Activated naive CD4-positive, alpha-beta T cell treated with anti-CD3 and anti-CD28 coated beads, Interleukin-2, amount 10 ng/mL, durations not matched to agents 7 days and 5 days (primary cell): ENCODE data around the gene NTM.

ENCODE experiments used
- CTCF ChIA-PET: fragments of 350-600 bp; sonication (Branson Sonifier 250); formaldehyde crosslinking; loops from one replicate; lab custom pipeline; 2021; ENCODE audit warnings: antibody characterized with exemption; lab: Charles Lee
- DNase-seq: peaks from one replicate; pipeline ENCODE4 v3.0.0-alpha.2; 2020
- H3K27ac Mint-ChIP-seq: one replicate; pipeline ENCODE4 v1.8.0; 2021; ENCODE audit warnings: mild to moderate bottlenecking, moderate library complexity, mixed read lengths
- H3K27me3 Mint-ChIP-seq: one replicate; pipeline ENCODE4 v1.8.0; 2021; ENCODE audit warnings: mild to moderate bottlenecking, mixed read lengths
- H3K36me3 Mint-ChIP-seq: one replicate; pipeline ENCODE4 v1.8.0; 2021; ENCODE audit warnings: mixed read lengths
- H3K4me1 Mint-ChIP-seq: one replicate; pipeline ENCODE4 v1.8.0; 2021; ENCODE audit warnings: mixed read lengths
- H3K4me3 Mint-ChIP-seq: one replicate; pipeline ENCODE4 v1.8.0; 2021; ENCODE audit warnings: mild to moderate bottlenecking, moderate library complexity, mixed read lengths
- H3K9me3 Mint-ChIP-seq: one replicate; pipeline ENCODE4 v1.8.0; 2021; ENCODE audit warnings: mixed read lengths

The NTM gene

GRCh38 chr11:132111316-132111715, 740.9 kb downstream of the NTM start:
- no peak overlapping the region for H3K4me3 Mint-ChIP-seq
- H3K9me3 Mint-ChIP-seq: peaks cover 6% of the 10 kb centered on the region
- no peak overlapping the region for H3K27ac Mint-ChIP-seq
- no peaks in the 10 kb centered on the region for H3K27me3 Mint-ChIP-seq
- no peaks in the 10 kb centered on the region for H3K36me3 Mint-ChIP-seq
- no peak for DNase-seq
- CTCF ChIA-PET: no interaction called here
- H3K4me1 Mint-ChIP-seq: no peaks in the 10 kb centered on the region

GRCh38 chr11:132111838-132112237, 741.4 kb downstream of the NTM start:
- DNase-seq: no peak
- CTCF ChIA-PET: no interaction called here
- no peak overlapping the region for H3K4me3 Mint-ChIP-seq
- peaks cover 6% of the 10 kb centered on the region for H3K9me3 Mint-ChIP-seq
- no peaks in the 10 kb centered on the region for H3K27me3 Mint-ChIP-seq
- no peak overlapping the region for H3K27ac Mint-ChIP-seq
- H3K36me3 Mint-ChIP-seq: no peaks in the 10 kb centered on the region
- H3K4me1 Mint-ChIP-seq: no peaks in the 10 kb centered on the region

- CTCF ChIA-PET: no interaction called here
Observed at GRCh38 chr11:132112846-132113245, 742.4 kb downstream of the NTM start.

GRCh38 chr11:132114185-132114584, 743.8 kb downstream of the NTM start:
- Mint-ChIP-seq H3K9me3 (peaks cover 2% of the 10 kb centered on the region), H3K27me3 (no peaks in the 10 kb centered on the region), H3K4me3 (no peak overlapping the region), H3K27ac (no peak overlapping the region), H3K4me1 (no peaks in the 10 kb centered on the region), H3K36me3 (no peaks in the 10 kb centered on the region)
- DNase-seq: no peak
- CTCF ChIA-PET: interaction anchor here (1.3 kb wide), 1 partner anchor 13 kb away, joined by 3 read pairs; no protein-coding TSS in a partner anchor

More at GRCh38 chr11:132112846-132113245, 742.4 kb downstream of the NTM start:
- H3K27ac Mint-ChIP-seq: no peak overlapping the region
- peaks cover 5% of the 10 kb centered on the region for H3K9me3 Mint-ChIP-seq
- no peaks in the 10 kb centered on the region for H3K27me3 Mint-ChIP-seq
- DNase-seq: no peak
- no peaks in the 10 kb centered on the region for H3K36me3 Mint-ChIP-seq
- no peak overlapping the region for H3K4me3 Mint-ChIP-seq
- H3K4me1 Mint-ChIP-seq: no peaks in the 10 kb centered on the region

- no peaks in the 10 kb centered on the region for H3K4me1 Mint-ChIP-seq
- DNase-seq: no peak
- no peak overlapping the region for H3K4me3 Mint-ChIP-seq
- H3K9me3 Mint-ChIP-seq: peaks cover 2% of the 10 kb centered on the region
- no peak overlapping the region for H3K27ac Mint-ChIP-seq
- CTCF ChIA-PET: interaction anchor here (1.3 kb wide), 1 partner anchor 12 kb away, joined by 3 read pairs; no protein-coding TSS in a partner anchor
- no peaks in the 10 kb centered on the region for H3K36me3 Mint-ChIP-seq
- no peaks in the 10 kb centered on the region for H3K27me3 Mint-ChIP-seq
Observed at GRCh38 chr11:132114743-132115142, 744.3 kb downstream of the NTM start.

GRCh38 chr11:132115454-132115853, 745.0 kb downstream of the NTM start:
- Mint-ChIP-seq H3K27ac (no peak overlapping the region), H3K4me3 (no peak overlapping the region), H3K4me1 (no peaks in the 10 kb centered on the region), H3K36me3 (no peaks in the 10 kb centered on the region), H3K9me3 (peaks cover 2% of the 10 kb centered on the region), H3K27me3 (no peaks in the 10 kb centered on the region)
- CTCF ChIA-PET: interaction anchor here (1.3 kb wide), 1 partner anchor 11 kb away, joined by 3 read pairs; no protein-coding TSS in a partner anchor
- no peak for DNase-seq

- H3K4me3 Mint-ChIP-seq: no peak overlapping the region
- H3K4me1 Mint-ChIP-seq: no peaks in the 10 kb centered on the region
- H3K9me3 Mint-ChIP-seq: peaks cover 2% of the 10 kb centered on the region
- no peaks in the 10 kb centered on the region for H3K27me3 Mint-ChIP-seq
- H3K27ac Mint-ChIP-seq: no peak overlapping the region
- H3K36me3 Mint-ChIP-seq: no peaks in the 10 kb centered on the region
- CTCF ChIA-PET: no interaction called here
- DNase-seq: no peak
Observed at GRCh38 chr11:132116516-132116915, 746.1 kb downstream of the NTM start.

GRCh38 chr11:132118661-132119060, 748.2 kb downstream of the NTM start:
- Mint-ChIP-seq H3K27ac (no peak overlapping the region), H3K27me3 (no peaks in the 10 kb centered on the region), H3K4me3 (no peak overlapping the region), H3K36me3 (no peaks in the 10 kb centered on the region), H3K4me1 (no peaks in the 10 kb centered on the region), H3K9me3 (no peaks in the 10 kb centered on the region)
- DNase-seq: no peak
- CTCF ChIA-PET: no interaction called here

GRCh38 chr11:132119573-132119972, 749.2 kb downstream of the NTM start:
- H3K27me3 Mint-ChIP-seq: no peaks in the 10 kb centered on the region
- H3K27ac Mint-ChIP-seq: no peak overlapping the region
- no peak for DNase-seq
- H3K4me1 Mint-ChIP-seq: no peaks in the 10 kb centered on the region
- no peak overlapping the region for H3K4me3 Mint-ChIP-seq
- no peaks in the 10 kb centered on the region for H3K36me3 Mint-ChIP-seq
- H3K9me3 Mint-ChIP-seq: no peaks in the 10 kb centered on the region
- CTCF ChIA-PET: no interaction called here

- H3K27me3 Mint-ChIP-seq: no peaks in the 10 kb centered on the region
- no peak for DNase-seq
- H3K9me3 Mint-ChIP-seq: no peaks in the 10 kb centered on the region
- no peak overlapping the region for H3K27ac Mint-ChIP-seq
- no peaks in the 10 kb centered on the region for H3K36me3 Mint-ChIP-seq
- H3K4me3 Mint-ChIP-seq: no peak overlapping the region
- CTCF ChIA-PET: no interaction called here
- H3K4me1 Mint-ChIP-seq: no peaks in the 10 kb centered on the region
Observed at GRCh38 chr11:132122735-132123134, 752.3 kb downstream of the NTM start.

GRCh38 chr11:132123449-132123848, 753.0 kb downstream of the NTM start:
- no peaks in the 10 kb centered on the region for H3K27me3 Mint-ChIP-seq
- H3K4me3 Mint-ChIP-seq: no peak overlapping the region
- CTCF ChIA-PET: no interaction called here
- H3K36me3 Mint-ChIP-seq: no peaks in the 10 kb centered on the region
- H3K4me1 Mint-ChIP-seq: no peaks in the 10 kb centered on the region
- no peak for DNase-seq
- H3K9me3 Mint-ChIP-seq: no peaks in the 10 kb centered on the region
- no peak overlapping the region for H3K27ac Mint-ChIP-seq

GRCh38 chr11:132123854-132124835, 753.7 kb downstream of the NTM start:
- CTCF ChIA-PET: no interaction called here
- no peak for DNase-seq
- H3K27me3 Mint-ChIP-seq: no peaks in the 10 kb centered on the region
- H3K9me3 Mint-ChIP-seq: no peaks in the 10 kb centered on the region
- H3K36me3 Mint-ChIP-seq: no peaks in the 10 kb centered on the region
- no peaks in the 10 kb centered on the region for H3K4me1 Mint-ChIP-seq
- no peak overlapping the region for H3K4me3 Mint-ChIP-seq
- no peak overlapping the region for H3K27ac Mint-ChIP-seq

- Mint-ChIP-seq H3K4me3 (no peak overlapping the region), H3K4me1 (no peaks in the 10 kb centered on the region), H3K36me3 (no peaks in the 10 kb centered on the region), H3K9me3 (no peaks in the 10 kb centered on the region), H3K27me3 (no peaks in the 10 kb centered on the region), H3K27ac (no peak overlapping the region)
- CTCF ChIA-PET: interaction anchor here (1.3 to 1.4 kb wide), 3 partner anchors 11 to 431 kb away, joined by 3 to 6 read pairs (median 5); no protein-coding TSS in a partner anchor
- DNase-seq: no peak
Observed at GRCh38 chr11:132125988-132126871, 755.8 kb downstream of the NTM start.
